Superior temporal gyrus (tissue), 1 donor: ENCODE measurements around the gene CYP2B6.
"Not testable (repeated sequence)": the region's sequence is repeated elsewhere in the genome, so short reads cannot be mapped to it uniquely, and the experiment has no call there.

Experiments used
- DNase-seq: peaks from one replicate; pipeline ENCODE4 v3.0.0-alpha.2; 2016; ENCODE audit errors: extremely low spot score

CYP2B6 gene

DNA sequence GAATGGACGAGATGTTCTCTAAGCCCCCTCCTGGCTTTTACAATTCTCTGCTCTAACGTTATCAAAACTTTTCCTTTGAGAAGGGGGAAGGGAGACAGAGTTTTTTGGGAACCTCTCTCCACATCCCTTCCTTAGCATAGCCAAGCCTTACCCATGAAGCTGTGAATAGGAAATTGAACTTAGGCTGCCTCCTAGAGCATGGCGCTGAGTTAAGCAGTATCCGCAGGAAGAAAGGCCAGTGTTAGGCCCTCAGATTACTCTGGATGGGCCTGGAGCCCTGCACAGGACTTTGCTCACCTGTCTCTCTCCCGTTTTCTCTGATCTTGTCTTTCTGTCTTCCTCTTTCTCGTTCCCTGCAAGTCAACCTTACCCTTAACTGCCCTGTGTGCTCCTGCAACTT lies 39.6 kb downstream of the CYP2B6 start:
- DNase-seq = no peak

DNA sequence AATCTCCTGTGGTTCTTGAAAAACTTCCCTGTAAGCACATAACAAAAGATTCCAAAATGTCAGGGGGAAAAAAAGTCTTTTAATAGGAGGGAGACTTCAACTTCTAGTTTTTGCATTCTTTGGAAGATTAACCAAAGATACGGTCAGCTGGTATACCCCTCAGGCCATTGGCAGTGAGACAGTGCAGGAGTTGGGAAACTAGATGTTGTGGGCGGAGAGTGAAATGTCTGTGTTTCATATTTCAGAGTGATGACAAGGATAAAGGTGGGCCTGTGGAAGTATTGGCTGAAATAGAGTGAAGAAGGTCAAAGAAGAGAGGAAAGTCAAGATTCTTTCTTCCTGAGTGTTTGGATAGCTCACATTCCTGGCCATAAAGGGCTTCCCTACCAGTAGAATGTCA lies 40.8 kb downstream of the CYP2B6 start:
- DNase-seq = no peak

DNA sequence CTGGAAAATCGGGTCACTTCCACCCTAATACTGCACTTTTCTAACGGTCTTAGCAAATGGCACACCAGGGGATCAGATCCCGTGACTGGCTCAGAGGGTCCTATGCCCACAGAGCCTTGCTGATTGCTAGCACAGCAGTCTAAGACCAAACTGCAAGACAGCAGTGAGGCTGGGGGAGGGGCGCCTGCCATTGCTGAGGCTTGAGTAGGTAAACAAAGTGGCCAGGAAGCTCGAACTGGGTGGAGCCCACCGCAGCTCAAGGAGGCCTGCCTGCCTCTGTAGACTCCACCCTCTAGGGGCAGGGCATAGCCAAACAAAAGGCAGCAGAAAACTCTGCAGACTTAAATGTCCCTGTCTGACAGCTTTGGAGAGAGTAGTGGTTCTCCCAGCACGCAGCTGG lies 42.2 kb downstream of the CYP2B6 start:
- not testable (repeated sequence) for DNase-seq

DNA sequence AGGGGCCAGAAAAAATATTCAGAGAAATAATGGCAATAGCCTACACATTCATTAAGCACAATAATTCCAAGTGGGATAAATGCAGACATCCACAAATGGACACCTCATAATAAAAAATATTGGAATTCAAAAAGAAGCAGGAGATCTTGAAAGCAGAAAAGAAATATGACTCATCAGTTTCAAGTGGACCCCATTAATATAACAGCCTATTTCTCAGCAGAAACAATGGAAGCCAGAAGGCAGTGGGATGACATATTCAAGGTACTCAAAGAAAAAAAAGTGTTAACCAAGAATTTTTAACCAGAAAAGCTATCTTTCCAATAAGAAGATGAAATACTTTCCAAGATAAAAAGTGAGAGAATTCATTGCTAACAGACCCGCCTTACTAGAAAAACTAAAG lies 48.7 kb downstream of the CYP2B6 start:
- DNase-seq = no peak

DNA sequence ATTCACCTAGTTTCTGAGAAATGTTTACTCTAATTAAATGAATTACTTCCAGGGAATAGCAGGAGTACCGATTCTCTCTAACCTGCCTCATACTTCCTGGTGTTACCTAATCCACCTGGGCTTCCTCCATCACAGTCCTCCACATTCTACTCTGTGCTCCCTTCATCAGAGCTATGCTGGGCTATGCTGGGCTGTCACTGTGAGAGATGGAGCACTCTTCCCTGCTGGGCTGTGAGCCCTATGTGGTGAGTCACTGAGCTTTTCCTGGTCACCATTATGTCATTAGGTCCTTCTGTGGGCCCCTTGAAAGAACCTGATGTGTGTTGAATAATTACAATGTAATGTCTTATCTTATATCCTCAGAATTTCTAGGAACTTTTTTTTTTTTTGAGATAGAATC lies 54.0 kb downstream of the CYP2B6 start:
- DNase-seq = not testable (repeated sequence)

DNA sequence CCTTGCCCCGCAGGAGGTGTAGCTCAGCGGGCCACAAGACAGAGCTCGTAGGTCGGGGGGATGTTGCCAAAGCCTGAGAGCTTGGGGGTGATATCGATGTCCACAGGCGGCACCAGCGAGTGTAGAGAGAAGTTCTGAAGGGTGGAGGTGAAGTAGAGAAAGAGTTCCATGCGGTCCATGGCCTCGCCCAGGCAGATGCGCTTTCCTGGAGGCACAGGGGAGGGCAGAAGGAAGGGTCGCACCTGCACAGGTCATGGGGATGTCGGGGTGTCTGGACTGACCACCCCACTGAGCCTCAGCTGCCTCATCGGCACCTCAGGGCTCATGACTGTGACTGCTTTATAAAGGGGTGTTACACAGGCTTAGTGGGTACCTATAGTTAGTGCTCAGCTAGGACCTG lies 59.3 kb downstream of the CYP2B6 start:
- DNase-seq = no peak

DNA sequence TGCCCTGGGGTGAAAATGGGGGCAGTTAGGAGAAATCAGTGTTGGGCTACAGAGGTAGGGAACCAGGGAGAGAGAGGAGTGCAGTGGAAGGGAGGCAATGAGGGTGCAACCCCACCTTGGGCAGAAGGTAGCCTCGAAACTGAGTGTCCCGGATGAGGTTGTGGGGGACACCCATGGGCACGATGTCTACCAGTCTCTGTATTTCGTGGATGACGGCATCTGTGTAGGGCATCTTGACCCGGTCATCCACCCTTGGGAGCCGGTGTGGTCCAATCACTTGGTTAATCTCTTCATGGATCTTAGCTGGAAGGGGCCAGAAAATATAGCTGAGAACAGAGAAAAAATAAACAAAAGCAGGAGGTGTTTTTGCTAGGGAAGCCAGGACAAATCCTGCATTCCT lies 61.1 kb downstream of the CYP2B6 start:
- DNase-seq = not testable (repeated sequence)

DNA sequence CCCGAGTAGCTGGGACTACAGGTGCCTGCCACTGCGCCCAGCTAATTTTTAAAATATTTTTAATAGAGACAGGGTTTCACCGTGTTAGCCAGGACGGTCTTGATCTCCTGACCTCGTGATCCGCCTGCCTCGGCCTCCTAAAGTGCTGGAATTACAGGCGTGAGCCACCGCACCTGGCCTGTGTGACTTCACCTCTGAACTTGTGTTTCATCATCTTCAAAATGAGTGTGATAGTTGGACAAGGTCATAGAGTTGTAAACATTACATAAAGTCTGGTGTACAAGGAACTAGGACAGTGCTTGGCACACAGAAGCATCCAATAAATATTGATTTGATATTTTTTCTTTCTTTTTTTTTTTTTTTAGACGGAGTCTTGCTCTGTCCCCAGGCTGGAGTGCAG lies 62.2 kb downstream of the CYP2B6 start:
- DNase-seq = not testable (repeated sequence)

DNA sequence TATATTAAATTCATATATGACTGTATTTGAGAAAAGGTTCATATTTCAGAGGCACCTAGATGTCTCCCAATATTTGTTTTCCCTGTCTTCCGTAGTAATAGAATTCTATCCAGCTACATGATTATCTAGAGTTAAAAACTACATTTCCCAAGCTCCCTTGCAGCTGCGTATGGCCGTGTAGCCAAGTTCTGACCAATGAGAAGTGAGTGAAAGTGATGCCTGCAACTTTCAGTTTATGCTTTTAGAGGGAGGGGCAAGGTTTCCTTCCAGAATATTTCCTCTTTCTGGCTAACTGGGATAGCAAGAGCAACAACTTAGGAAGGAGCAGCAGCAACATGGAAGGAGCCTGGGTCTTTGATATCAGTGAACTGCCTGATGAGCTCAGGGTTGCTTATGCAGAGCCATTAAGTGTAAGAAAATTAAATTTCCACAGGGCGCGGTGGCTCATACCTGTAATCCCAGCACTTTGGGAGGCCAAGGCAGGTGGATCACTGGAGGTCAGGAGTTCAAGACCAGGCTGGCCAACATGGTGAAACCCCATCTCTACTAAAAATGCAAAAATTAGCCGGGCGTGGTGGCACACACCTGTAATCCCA lies 74.0 kb downstream of the CYP2B6 start:
- DNase-seq = no peak
